AG04450 (cell line): ENCODE results near the gene ARID4B. TPM values are rescaled to one million over a fixed set of nuclear protein-coding genes. Genes with fewer than 3 reads are reported as not detected.
"Not testable (repeated sequence)": the region's sequence is repeated elsewhere in the genome, so short reads cannot be mapped to it uniquely, and the experiment has no call there.

Experiments
- CTCF ChIA-PET: fragments of 300-600, 350-600 bp; formaldehyde crosslinking; extraction: SDS; loops from one replicate; lab custom pipeline; 2022; ENCODE audit warnings: antibody characterized with exemption, inconsistent platforms; lab: Charles Lee
- POLR2A ChIA-PET: fragments of 350-600 bp; formaldehyde crosslinking; extraction: SDS; loops from one replicate; lab custom pipeline; 2021; ENCODE audit warnings: antibody characterized with exemption, inconsistent platforms; lab: Yijun Ruan, JAX
- DNase-seq: peaks from one replicate; pipeline ENCODE4 v3.0.0-alpha.2; 2011; ENCODE audit warnings: low read depth, low spot score
- H3K27ac ChIP-seq: one replicate; pipeline ENCODE4 v1.5.1; 2012; ENCODE audit warnings: low read depth, low read length, control low read depth
- H3K27me3 ChIP-seq: one replicate; pipeline ENCODE4 v1.6.0; 2012; ENCODE audit warnings: low read length; ENCODE audit not compliant: control insufficient read depth, insufficient read depth
- H3K4me3 ChIP-seq: 2 replicates; pipeline ENCODE4 v1.5.1; 2011; ENCODE audit warnings: mild to moderate bottlenecking, low read depth, low read length, control low read depth
- H3K9me3 ChIP-seq: 2 replicates; pipeline ENCODE4 v1.5.1; 2012; ENCODE audit warnings: low read length; ENCODE audit not compliant: control insufficient read depth, insufficient read depth
- CTCF ChIP-seq: IDR thresholded peaks from 2 replicates; pipeline ENCODE4 v1.5.1; 2011; ENCODE audit warnings: low read depth, low read length, control low read depth, inconsistent platforms
- polyA plus RNA-seq: library from polyadenylated mRNA; depleted of rRNA; stranded (reverse); fragments of >200 nt; gene quantifications from 2 replicates; pipeline ENCODE4 v1.2.3, GENCODE V29; 2011

The ARID4B gene
- polyA plus RNA-seq, 1 experiment, result 15.6 TPM

- ChIA-PET POLR2A (interaction anchor here (0.7 to 1.1 kb wide), 3 partner anchors 9 to 48 kb away, joined by 3 to 5 read pairs (median 3); partner anchors contain the start of gene GGPS1), CTCF (interaction anchor here (0.6 to 1.7 kb wide), 3 partner anchors 48 to 262 kb away, joined by 3 to 6 read pairs (median 5); no protein-coding TSS in a partner anchor)
- peak; percentile 18; the same call in 1 of the 2 replicates for TF ChIP-seq CTCF
Measured at GRCh38 chr1:235367000-235367908, 39.3 kb upstream of the ARID4B start, which contains the start of gene TBCE. TBCE (plus strand) TSS chr1:235367427; CDS start chr1:235380050, 12,623 bp downstream.

GRCh38 chr1:235366286-235366685 is 38.3 kb upstream of the ARID4B start:
- no peak overlapping the region for H3K27ac ChIP-seq
- ChIA-PET CTCF (interaction anchor here (0.5 to 1.7 kb wide), 3 partner anchors 49 to 1971 kb away, joined by 4 to 6 read pairs (median 5); no protein-coding TSS in a partner anchor), POLR2A (no interaction called here)
- no peak overlapping the region for H3K4me3 ChIP-seq
- no peaks in the 10 kb centered on the region for H3K9me3 ChIP-seq
- no peak for DNase-seq
- no peaks in the 10 kb centered on the region for H3K27me3 ChIP-seq
- TF ChIP-seq CTCF, result no peak

More at GRCh38 chr1:235367000-235367908, 39.3 kb upstream of the ARID4B start, which contains the start of gene TBCE:
- peak; percentile 89 for DNase-seq
- H3K9me3 ChIP-seq, result no peaks in the 10 kb centered on the region
- H3K4me3 ChIP-seq, result peak within 1 kb of the TSS; percentile 91
- H3K27ac ChIP-seq, result peak within 1 kb of the TSS; percentile 57
- no peaks in the 10 kb centered on the region for H3K27me3 ChIP-seq

GRCh38 chr1:235364189-235364588 is 36.2 kb upstream of the ARID4B start:
- H3K4me3 ChIP-seq, DNase-seq, POLR2A ChIA-PET, H3K27ac ChIP-seq, H3K27me3 ChIP-seq, H3K9me3 ChIP-seq: not testable (repeated sequence)
- CTCF ChIA-PET, result interaction anchor here (1.1 kb wide), 1 partner anchor 51 kb away, joined by 5 read pairs; no protein-coding TSS in a partner anchor

GRCh38 chr1:235358899-235359298 is 30.9 kb upstream of the ARID4B start:
- DNase-seq, result no peak
- H3K27ac ChIP-seq, result no peak overlapping the region
- no peaks in the 10 kb centered on the region for H3K9me3 ChIP-seq
- CTCF ChIA-PET, result interaction anchor here (0.6 kb wide), 1 partner anchor 27 kb away, joined by 5 read pairs; no protein-coding TSS in a partner anchor
- POLR2A ChIA-PET, result interaction anchor here (1.1 kb wide), 1 partner anchor 9 kb away, joined by 5 read pairs; the partner anchor contains the start of gene TBCE
- H3K27me3 ChIP-seq, result no peaks in the 10 kb centered on the region
- no peak for TF ChIP-seq CTCF
- H3K4me3 ChIP-seq, result no peak overlapping the region

- CTCF ChIA-PET, result no interaction called here
- Histone ChIP-seq H3K4me3 (no peak overlapping the region), H3K9me3 (no peaks in the 10 kb centered on the region), H3K27ac (no peak overlapping the region), H3K27me3 (no peaks in the 10 kb centered on the region)
- TF ChIP-seq CTCF, result no peak
- DNase-seq, result no peak
- POLR2A ChIA-PET, result interaction anchor here (1.1 kb wide), 1 partner anchor 10 kb away, joined by 5 read pairs; the partner anchor contains the start of gene TBCE
Measured at GRCh38 chr1:235357485-235358373, 29.8 kb upstream of the ARID4B start.
